Calu3 (cell line): ENCODE measurements around the gene STK39. TPM values are rescaled to one million over a fixed set of nuclear protein-coding genes. Genes with fewer than 3 reads are reported as not detected.

Experiments used
- BruUV-seq: library from RNA; stranded (reverse); fragments of 400-500 nt; replicated peaks from 2 replicates; lab custom pipeline; 2021; lab: Mats Ljungman, UMichigan
- CTCF ChIA-PET: fragments of 300-600 bp; sonication (Branson Sonifier 250); formaldehyde crosslinking; loops from one replicate; lab custom pipeline; 2022; ENCODE audit warnings: antibody characterized with exemption; lab: Charles Lee
- DNase-seq: peaks from one replicate; pipeline ENCODE4 v3.0.0; 2022
- H3K27ac Mint-ChIP-seq: one replicate; pipeline ENCODE4 v1.8.0; 2022; ENCODE audit warnings: mixed read lengths; ENCODE audit not compliant: unreplicated experiment
- H3K27me3 Mint-ChIP-seq: one replicate; pipeline ENCODE4 v1.8.0; 2022; ENCODE audit warnings: mixed read lengths; ENCODE audit not compliant: unreplicated experiment
- H3K36me3 Mint-ChIP-seq: one replicate; pipeline ENCODE4 v1.8.0; 2022; ENCODE audit warnings: mild to moderate bottlenecking, moderate library complexity, mixed read lengths; ENCODE audit not compliant: insufficient read depth, unreplicated experiment
- H3K4me1 Mint-ChIP-seq: one replicate; pipeline ENCODE4 v1.8.0; 2022; ENCODE audit warnings: mild to moderate bottlenecking, low read depth, mixed read lengths; ENCODE audit not compliant: unreplicated experiment
- H3K4me3 Mint-ChIP-seq: one replicate; pipeline ENCODE4 v1.8.0; 2022; ENCODE audit warnings: mild to moderate bottlenecking, low read depth, moderate library complexity, mixed read lengths; ENCODE audit not compliant: unreplicated experiment
- H3K9me3 Mint-ChIP-seq: one replicate; pipeline ENCODE4 v1.8.0; 2022; ENCODE audit warnings: low read depth, mixed read lengths; ENCODE audit not compliant: unreplicated experiment
- CTCF ChIP-seq: fragments of 200-600 bp; IDR thresholded peaks from one replicate; pipeline ENCODE4 v1.8.0; 2022; ENCODE audit warnings: antibody characterized with exemption; ENCODE audit not compliant: unreplicated experiment
- intact Hi-C: fragments of 100-400 bp; cut with micrococcal nuclease; formaldehyde crosslinking; loops from one replicate; pipeline ENCODE4 v1.10.0; 2022; ENCODE audit not compliant: unreplicated experiment
- total RNA-seq: library from RNA; stranded (reverse); gene quantifications from 2 replicates; pipeline ENCODE4 v1.2.3, GENCODE V29; 2022

Gene STK39
- total RNA-seq, 1 experiment from 2014 or later: 110 TPM

GRCh38 chr2:168198476-168199207, 48.8 kb downstream of the STK39 start:
- H3K4me3 Mint-ChIP-seq: no peak overlapping the region
- intact Hi-C loops: no loop called here
- peak overlapping the region; percentile 76 for H3K27ac Mint-ChIP-seq
- peaks cover 42% of the 10 kb centered on the region for H3K36me3 Mint-ChIP-seq
- CTCF ChIA-PET: no interaction called here
- DNase-seq: no peak
- H3K27me3 Mint-ChIP-seq: no peaks in the 10 kb centered on the region
- H3K9me3 Mint-ChIP-seq: no peaks in the 10 kb centered on the region
- TSS peak; percentile 52 for BruUV-seq
- peaks cover 77% of the 10 kb centered on the region for H3K4me1 Mint-ChIP-seq
- no peak for TF ChIP-seq CTCF

- H3K36me3 Mint-ChIP-seq: peaks cover 39% of the 10 kb centered on the region
- DNase-seq: no peak
- H3K27me3 Mint-ChIP-seq: no peaks in the 10 kb centered on the region
- no peaks in the 10 kb centered on the region for H3K9me3 Mint-ChIP-seq
- CTCF ChIA-PET: no interaction called here
- intact Hi-C loops: no loop called here
- no peak for TF ChIP-seq CTCF
- H3K27ac Mint-ChIP-seq: peak overlapping the region; percentile 83
- peak overlapping the region; percentile 26 for H3K4me3 Mint-ChIP-seq
- no TSS peak for BruUV-seq
- H3K4me1 Mint-ChIP-seq: peaks cover 77% of the 10 kb centered on the region
These were observed 50.6 kb downstream of the STK39 start for GRCh38 chr2:168196764-168197180.

GRCh38 chr2:168194784-168195522, 52.4 kb downstream of the STK39 start:
- no peak for TF ChIP-seq CTCF
- CTCF ChIA-PET: interaction anchor here (0.6 kb wide), 1 partner anchor 190 kb away, joined by 5 read pairs; no protein-coding TSS in a partner anchor
- intact Hi-C loops: loop anchor here (5.0 kb wide), 2 partner anchors 52 to 58 kb away; partner anchors contain the start of gene STK39

GRCh38 chr2:168192839-168193616, 54.4 kb downstream of the STK39 start:
- peak; percentile 46 for DNase-seq
- Mint-ChIP-seq H3K36me3 (peaks cover 31% of the 10 kb centered on the region), H3K9me3 (no peaks in the 10 kb centered on the region), H3K27me3 (no peaks in the 10 kb centered on the region), H3K27ac (peak overlapping the region; percentile 96), H3K4me1 (peaks cover 87% of the 10 kb centered on the region), H3K4me3 (peak overlapping the region; percentile 48)
- CTCF ChIA-PET: interaction anchor here (0.8 kb wide), 1 partner anchor 14 kb away, joined by 3 read pairs; no protein-coding TSS in a partner anchor
- TF ChIP-seq CTCF: no peak
- BruUV-seq: no TSS peak
- intact Hi-C loops: loop anchor here (5.0 kb wide), 2 partner anchors 54 to 56 kb away; partner anchors contain the start of gene STK39

More at GRCh38 chr2:168194784-168195522, 52.4 kb downstream of the STK39 start:
- no peak for DNase-seq
- H3K27ac Mint-ChIP-seq: peak overlapping the region; percentile 47
- no peaks in the 10 kb centered on the region for H3K9me3 Mint-ChIP-seq
- peaks cover 79% of the 10 kb centered on the region for H3K4me1 Mint-ChIP-seq
- H3K27me3 Mint-ChIP-seq: no peaks in the 10 kb centered on the region
- no peak overlapping the region for H3K4me3 Mint-ChIP-seq
- BruUV-seq: no TSS peak
- peaks cover 34% of the 10 kb centered on the region for H3K36me3 Mint-ChIP-seq
